ENCODE data around the gene TBC1D2B.
"Not testable (repeated sequence)": the region's sequence is repeated elsewhere in the genome, so short reads cannot be mapped to it uniquely, and the experiment has no call there.

The TBC1D2B gene

GRCh38 chr15:77998592-77998991, 78.9 kb downstream of the TBC1D2B start:
- no peak overlapping the region for H3K4me3 Mint-ChIP-seq
- no peak for TF ChIP-seq CTCF (IDR thresholded peaks at IDR 0.05; ENCODE audit: unreplicated experiment in 3 of 3)
- H3K4me1 Mint-ChIP-seq: peaks cover 41% of the 10 kb centered on the region
- peaks cover 22% of the 10 kb centered on the region for H3K36me3 Mint-ChIP-seq (ENCODE audit: low read depth)
- no peaks in the 10 kb centered on the region for H3K9me3 Mint-ChIP-seq
- H3K27ac Mint-ChIP-seq: no peak overlapping the region
- H3K27me3 Mint-ChIP-seq (ENCODE audit: low read depth): peaks cover 3% of the 10 kb centered on the region

GRCh38 chr15:77997761-77998554, 79.6 kb downstream of the TBC1D2B start:
- not testable (repeated sequence) for H3K9me3 Mint-ChIP-seq; H3K27me3 Mint-ChIP-seq (ENCODE audit: low read depth); H3K4me3 Mint-ChIP-seq
- Mint-ChIP-seq H3K27ac (peak overlapping the region in 2 of 3 experiments; percentile 91), H3K36me3 (ENCODE audit: low read depth) (peaks cover 17% of the 10 kb centered on the region), H3K4me1 (peaks cover 40% of the 10 kb centered on the region)

GRCh38 chr15:77997221-77997620, 80.3 kb downstream of the TBC1D2B start:
- not testable (repeated sequence) for H3K9me3 Mint-ChIP-seq; H3K27me3 Mint-ChIP-seq (ENCODE audit: low read depth); H3K4me3 Mint-ChIP-seq
- Mint-ChIP-seq H3K27ac (peak overlapping the region in 2 of 3 experiments; percentile 91), H3K36me3 (ENCODE audit: low read depth) (peaks cover 14% of the 10 kb centered on the region), H3K4me1 (peaks cover 43% of the 10 kb centered on the region)

- not testable (repeated sequence) for H3K9me3 Mint-ChIP-seq; H3K27me3 Mint-ChIP-seq (ENCODE audit: low read depth)
- Mint-ChIP-seq H3K4me1 (peaks cover 48% of the 10 kb centered on the region), H3K36me3 (ENCODE audit: low read depth) (peaks cover 13% of the 10 kb centered on the region), H3K27ac (peak overlapping the region; percentile 40 to 91 (median 91)), H3K4me3 (peak overlapping the region in 1 of 3 experiments; percentile 30)
Observed at GRCh38 chr15:77996713-77997171, 80.8 kb downstream of the TBC1D2B start.

GRCh38 chr15:77996226-77996625, 81.3 kb downstream of the TBC1D2B start:
- H3K9me3 Mint-ChIP-seq; H3K27me3 Mint-ChIP-seq (ENCODE audit: low read depth); H3K36me3 Mint-ChIP-seq (ENCODE audit: low read depth): not testable (repeated sequence)
- H3K4me3 Mint-ChIP-seq: peak overlapping the region in 1 of 3 experiments; percentile 30
- H3K27ac Mint-ChIP-seq: peak overlapping the region; percentile 40 to 91 (median 91)
- peaks cover 53% of the 10 kb centered on the region for H3K4me1 Mint-ChIP-seq

GRCh38 chr15:77995537-77995918, 82.0 kb downstream of the TBC1D2B start:
- H3K4me1 Mint-ChIP-seq: peaks cover 53% of the 10 kb centered on the region
- H3K9me3 Mint-ChIP-seq; H3K36me3 Mint-ChIP-seq (ENCODE audit: low read depth); H3K4me3 Mint-ChIP-seq; H3K27me3 Mint-ChIP-seq (ENCODE audit: low read depth): not testable (repeated sequence)
- peak overlapping the region in 1 of 3 experiments; percentile 70 for H3K27ac Mint-ChIP-seq

GRCh38 chr15:77994893-77995536, 82.5 kb downstream of the TBC1D2B start:
- H3K27me3 Mint-ChIP-seq (ENCODE audit: low read depth); H3K9me3 Mint-ChIP-seq; H3K36me3 Mint-ChIP-seq (ENCODE audit: low read depth): not testable (repeated sequence)
- peak in 1 of 3 experiments; percentile 13 for TF ChIP-seq CTCF (IDR thresholded peaks at IDR 0.05; ENCODE audit: unreplicated experiment in 3 of 3)
- Mint-ChIP-seq H3K4me3 (peak overlapping the region in 1 of 3 experiments; percentile 37), H3K4me1 (peaks cover 54% of the 10 kb centered on the region), H3K27ac (peak overlapping the region in 2 of 3 experiments; percentile 70 to 83)

DNA sequence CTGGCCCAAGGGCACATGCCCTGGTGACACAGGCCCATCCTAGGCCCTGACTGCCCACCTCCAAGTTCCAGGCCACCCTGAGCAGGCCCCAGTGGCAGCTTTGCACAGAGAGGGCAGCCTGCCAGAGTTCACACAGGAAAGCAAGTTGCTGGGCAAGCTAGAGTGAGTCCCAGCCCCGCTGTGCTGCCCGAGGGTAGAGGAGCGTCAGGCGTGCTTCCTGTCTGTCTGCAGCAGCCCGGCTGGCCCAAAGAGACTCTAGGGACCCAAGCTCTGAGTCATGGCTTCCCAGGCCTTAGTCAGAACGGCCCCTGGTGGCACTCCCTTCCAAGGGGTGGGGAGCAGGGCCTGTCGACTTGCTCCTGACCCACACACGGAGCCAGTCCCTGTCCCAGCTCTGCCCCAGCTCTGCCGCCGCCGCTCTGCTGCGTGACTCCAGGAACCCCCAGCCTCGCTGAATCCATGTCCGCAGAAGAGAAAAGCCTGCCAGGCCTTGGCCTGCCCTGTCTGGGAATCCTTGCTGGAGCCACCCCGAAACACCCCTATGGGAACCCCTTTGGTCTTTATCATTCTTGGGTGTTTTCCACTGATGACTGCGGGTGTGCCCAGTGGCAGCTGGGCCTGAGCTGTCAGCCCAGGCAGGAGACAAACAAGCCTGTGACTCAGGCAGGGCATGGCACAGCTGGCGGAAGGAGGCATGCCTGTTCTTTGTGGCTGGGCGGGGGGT, 83.4 kb downstream of the TBC1D2B start:
- not testable (repeated sequence) for H3K27me3 Mint-ChIP-seq (ENCODE audit: low read depth); H3K9me3 Mint-ChIP-seq; H3K36me3 Mint-ChIP-seq (ENCODE audit: low read depth); H3K4me3 Mint-ChIP-seq
- H3K27ac Mint-ChIP-seq: peak overlapping the region in 1 of 3 experiments; percentile 84
- peaks cover 55% of the 10 kb centered on the region for H3K4me1 Mint-ChIP-seq
